SIG-M5 treated with dmso at 0.1 percent for 504 hours (cell line): ENCODE measurements around the gene TPGS1.

ENCODE experiments used
- DNase-seq: peaks from one replicate; lab custom pipeline; 2025; ENCODE audit not compliant: unreplicated experiment; lab: John Stamatoyannopoulos, UW

The TPGS1 gene

GRCh38 chr19:514166-514663 is 6.9 kb downstream of the TPGS1 start:
- no peak for DNase-seq

- no peak for DNase-seq
Observed at GRCh38 chr19:517721-518597, 10.7 kb downstream of the TPGS1 start.

GRCh38 chr19:518598-519231 is 11.4 kb downstream of the TPGS1 start:
- no peak for DNase-seq

- DNase-seq, result no peak
Observed at GRCh38 chr19:519449-519865, 12.2 kb downstream of the TPGS1 start.

DNA sequence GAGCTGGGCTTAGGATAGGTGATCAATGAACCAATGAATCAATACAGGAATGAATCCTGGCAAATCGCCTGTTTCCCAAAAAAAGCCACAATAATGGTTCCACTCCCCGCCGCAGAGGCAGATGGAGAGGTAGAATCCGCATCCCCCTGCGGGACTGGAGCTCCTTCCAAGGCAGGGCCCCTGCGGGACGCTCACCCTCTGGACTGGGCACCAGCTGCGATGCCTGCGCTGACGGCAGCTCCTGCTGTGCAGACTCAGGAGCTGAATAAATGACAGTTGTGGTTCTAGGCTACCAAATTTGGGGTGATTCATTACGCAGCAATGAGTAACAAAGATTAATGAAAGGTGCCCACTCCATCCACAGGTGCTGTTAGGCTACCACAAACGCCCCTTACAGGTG is 15.4 kb downstream of the TPGS1 start:
- no peak for DNase-seq

- DNase-seq, result no peak
Observed at GRCh38 chr19:524062-524674, 16.9 kb downstream of the TPGS1 start.

DNA sequence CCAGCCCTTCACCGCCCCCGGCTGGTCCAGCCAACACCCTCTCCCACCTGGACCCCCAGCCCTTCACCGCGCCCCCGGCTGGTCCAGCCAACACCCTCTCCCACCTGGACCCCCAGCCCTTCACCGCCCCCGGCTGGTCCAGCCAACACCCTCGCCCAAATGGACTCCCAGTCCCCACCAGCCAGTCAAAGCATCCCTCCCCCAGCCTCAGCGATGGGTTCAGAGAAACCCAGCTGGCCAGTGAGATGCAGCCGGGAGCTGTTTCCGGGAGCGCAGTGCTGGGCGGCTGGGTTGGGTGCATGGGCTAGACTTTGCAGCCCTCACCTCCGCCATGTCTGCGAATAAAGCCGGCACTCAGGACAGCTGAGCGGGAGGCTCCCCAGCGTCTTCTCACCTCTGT is 17.7 kb downstream of the TPGS1 start:
- no peak for DNase-seq

GRCh38 chr19:525857-526419 is 18.6 kb downstream of the TPGS1 start:
- no peak for DNase-seq

DNA sequence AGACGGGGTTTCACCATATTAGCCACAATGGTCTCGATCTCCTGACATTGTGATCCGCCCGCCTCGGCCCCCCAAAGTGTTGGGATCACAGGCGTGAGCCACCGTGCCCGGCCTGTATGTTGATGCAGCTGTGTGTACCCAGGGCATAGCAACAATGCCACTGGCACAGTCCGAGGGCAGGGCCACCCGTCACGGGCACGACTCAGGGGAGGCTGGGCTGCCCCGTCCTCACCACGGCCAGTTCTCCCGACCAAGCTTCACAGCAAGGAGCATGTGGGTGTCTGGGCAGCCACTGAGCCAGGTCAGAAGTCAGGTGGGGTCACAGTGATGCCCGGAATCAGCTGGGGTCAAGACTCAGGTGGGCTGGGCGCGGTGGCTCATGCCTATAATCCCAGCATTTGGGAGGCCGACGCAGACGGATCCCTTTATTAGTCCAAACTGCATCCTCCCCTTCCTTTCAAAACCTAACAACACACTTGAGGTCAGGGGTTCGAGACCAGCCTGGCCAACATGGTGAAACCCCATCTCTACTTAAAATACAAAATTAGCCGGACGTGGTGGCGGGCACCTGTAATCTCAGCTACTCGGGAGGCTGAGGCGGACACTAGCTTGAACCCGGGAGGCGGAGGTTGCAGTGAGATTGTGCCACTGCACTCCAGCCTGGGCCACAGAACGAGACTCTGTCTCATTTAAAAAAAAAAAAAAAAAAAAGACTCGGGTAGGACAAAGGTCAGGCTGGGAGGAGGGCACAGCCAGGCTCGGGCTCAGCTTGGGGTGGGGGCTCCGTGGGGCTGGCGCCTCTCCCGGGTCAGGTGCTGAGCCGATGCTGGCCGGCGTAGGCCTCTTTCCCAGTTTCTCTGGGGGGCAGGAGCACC is 23.1 kb downstream of the TPGS1 start:
- no peak for DNase-seq

DNA sequence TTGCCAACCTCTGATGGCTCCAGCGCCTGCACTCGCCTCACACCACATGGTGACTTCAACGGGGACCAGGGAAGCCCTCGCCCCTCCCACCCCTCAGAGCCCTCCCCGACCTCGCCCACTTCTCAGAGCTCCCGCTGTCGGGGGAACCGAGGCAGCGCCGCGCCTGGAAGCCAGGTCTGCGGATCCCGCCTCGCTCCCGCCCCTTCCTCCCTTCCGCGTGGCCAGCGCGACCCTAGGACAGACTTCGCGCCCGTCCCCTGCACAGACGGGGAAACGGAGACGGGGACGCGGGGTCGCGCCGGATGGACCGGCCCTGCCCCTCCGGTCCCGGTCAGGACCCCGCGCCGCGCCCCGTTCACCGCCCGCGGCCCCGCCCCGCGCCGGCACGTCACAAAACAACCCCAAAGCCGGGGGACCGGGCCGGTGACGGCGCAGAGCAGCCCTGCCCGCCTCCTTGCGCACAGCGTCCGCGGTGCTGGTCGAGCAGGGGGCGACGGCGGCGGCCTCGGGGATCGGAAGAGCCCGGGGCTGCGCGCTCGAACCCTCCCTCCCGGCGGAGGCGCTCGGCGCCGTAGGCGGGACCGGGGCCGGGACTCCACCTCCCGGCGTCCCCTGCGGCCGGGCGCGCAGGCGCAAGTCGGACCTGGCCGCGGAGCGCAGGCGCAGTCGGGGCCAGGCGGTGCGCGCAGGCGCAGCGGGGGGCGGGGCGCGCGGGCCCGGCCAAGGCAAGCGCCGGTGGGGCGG is 23.9 kb downstream of the TPGS1 start:
- peak; percentile 76 for DNase-seq

DNA sequence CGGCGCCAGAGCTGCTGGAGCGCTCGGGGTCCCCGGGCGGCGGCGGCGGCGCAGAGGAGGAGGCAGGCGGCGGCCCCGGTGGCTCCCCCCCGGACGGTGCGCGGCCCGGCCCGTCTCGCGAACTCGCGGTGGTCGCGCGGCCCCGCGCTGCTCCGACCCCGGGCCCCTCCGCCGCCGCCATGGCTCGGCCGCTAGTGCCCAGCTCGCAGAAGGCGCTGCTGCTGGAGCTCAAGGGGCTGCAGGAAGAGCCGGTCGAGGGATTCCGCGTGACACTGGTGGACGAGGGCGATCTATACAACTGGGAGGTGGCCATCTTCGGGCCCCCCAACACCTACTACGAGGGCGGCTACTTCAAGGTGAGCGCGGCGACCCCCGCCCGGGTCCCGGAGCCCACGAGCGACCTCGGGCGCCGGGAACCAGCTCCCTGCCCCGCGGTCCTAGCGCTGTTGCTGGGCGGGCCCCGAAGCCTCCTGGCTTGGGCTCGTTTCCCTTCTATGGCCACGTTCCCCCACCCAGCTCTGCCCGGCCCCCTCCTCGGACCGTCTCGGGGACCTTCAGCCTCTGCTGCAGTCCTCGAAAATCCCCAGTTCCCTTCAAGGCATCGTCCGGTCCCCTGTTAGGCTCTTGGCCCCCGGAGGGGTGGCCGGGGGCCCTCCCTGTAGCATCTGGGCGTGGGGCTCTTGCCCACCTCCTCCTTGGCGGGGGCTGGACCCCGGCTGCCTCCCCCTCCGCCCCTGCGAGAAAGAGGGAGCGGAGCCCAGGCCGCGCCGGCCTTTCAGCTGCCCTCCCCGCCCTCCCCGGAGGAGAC is 24.7 kb downstream of the TPGS1 start, which contains the start of gene CDC34:
TSS of gene CDC34 (plus strand) at position 8 of the 808 bp plus-strand sequence. CDS start at position 180, 172 bp downstream.
- no peak for DNase-seq

GRCh38 chr19:532561-533363 is 25.5 kb downstream of the TPGS1 start:
- peak; percentile 32 for DNase-seq

GRCh38 chr19:533364-534058 is 26.2 kb downstream of the TPGS1 start:
- DNase-seq, result no peak

DNA sequence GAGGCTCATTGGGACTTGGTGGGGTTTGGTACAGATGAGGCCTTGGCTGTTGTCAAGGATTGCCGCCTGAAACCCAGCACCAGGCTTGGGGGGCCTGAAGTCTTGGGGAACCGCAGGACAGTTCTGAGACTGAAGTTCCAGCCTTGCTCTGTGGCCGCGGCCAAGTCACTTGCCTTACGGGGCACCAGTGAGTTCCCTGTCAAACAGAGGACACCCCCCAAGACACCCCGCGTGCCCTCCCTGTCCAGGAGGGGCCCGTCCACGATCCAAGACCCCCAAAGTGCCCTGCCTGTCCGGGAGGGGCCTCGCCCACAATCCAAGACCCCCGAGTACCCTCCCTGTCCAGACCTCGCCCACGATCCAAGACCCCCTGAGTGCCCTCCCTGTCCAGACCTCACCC is 26.8 kb downstream of the TPGS1 start:
- DNase-seq, result no peak

DNA sequence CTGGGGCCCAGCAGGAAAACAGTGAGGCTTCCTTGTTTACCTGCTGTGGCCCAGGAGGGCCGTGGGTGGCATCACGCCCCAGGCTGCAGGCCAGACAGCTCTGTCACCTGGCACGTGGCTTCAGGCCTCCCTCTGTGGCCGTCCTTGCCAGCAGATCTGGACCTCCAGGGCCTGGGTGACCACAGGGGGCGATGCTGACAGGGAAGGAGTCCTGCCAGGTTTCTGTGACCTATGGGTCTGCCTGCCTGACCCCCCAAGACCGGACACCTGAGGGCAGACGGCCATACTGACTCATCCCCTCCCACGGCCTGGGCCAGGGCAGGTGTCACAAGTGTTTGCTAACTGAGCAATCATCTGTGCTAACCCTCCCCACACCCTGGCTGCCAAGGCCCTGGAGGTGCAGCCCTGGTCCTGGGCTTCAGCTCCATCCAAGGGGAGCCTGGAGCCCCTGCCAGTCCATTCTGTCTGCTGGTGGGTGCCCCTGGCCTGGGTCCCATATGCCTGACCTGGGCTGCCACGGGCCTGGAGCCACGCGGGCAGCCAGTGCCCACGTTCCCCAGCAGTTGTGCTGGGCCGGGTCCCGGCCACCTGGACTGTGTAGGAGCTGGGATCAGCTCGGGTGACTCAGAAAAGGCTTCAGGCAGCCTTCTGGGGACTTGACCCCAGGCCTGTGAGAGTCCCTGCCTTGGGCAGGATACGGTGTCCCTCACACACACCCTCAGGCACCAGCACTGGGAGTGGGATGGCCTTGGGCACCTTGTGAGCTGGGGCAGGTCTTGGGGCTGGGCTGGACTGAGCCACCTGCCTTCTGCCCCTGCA is 27.9 kb downstream of the TPGS1 start:
- DNase-seq, result no peak

- no peak for DNase-seq
Observed at GRCh38 chr19:536031-536880, 29.0 kb downstream of the TPGS1 start.
